A673 (cell line): Measurements from ENCODE around the gene CAND1. TPM values are rescaled to one million over a fixed set of nuclear protein-coding genes. Genes with fewer than 3 reads are reported as not detected.

ENCODE experiments used
- BruUV-seq: library from RNA; stranded (reverse); fragments of 400-500 nt; replicated peaks from 2 replicates; lab custom pipeline; 2021; lab: Mats Ljungman, UMichigan
- CTCF ChIA-PET: fragments of 300-600 bp; sonication (Branson Sonifier 250); formaldehyde crosslinking; loops from one replicate; lab custom pipeline; 2022; ENCODE audit warnings: antibody characterized with exemption; lab: Charles Lee
- POLR2A ChIA-PET: fragments of 300-600 bp; sonication (Branson Sonifier 250); formaldehyde crosslinking; loops from one replicate; lab custom pipeline; 2022; ENCODE audit warnings: antibody characterized with exemption; ENCODE audit not compliant: low non-redundant PET; lab: Charles Lee
- DNase-seq: peaks from one replicate; pipeline ENCODE4 v3.0.0-alpha.2; 2015; ENCODE audit warnings: low spot score
- H3K27ac ChIP-seq: fragments of 200-600 bp; sonication (generic); 2 replicates; pipeline ENCODE4 v1.5.1; 2016; ENCODE audit warnings: mixed run types, low read depth, mild to moderate bottlenecking, mixed read lengths, antibody characterized with exemption, low read length; ENCODE audit not compliant: poor library complexity, severe bottlenecking
- H3K27me3 ChIP-seq: fragments of 200-600 bp; sonication (generic); replicated peaks from 2 replicates; pipeline ENCODE4 v1.6.1; 2017; ENCODE audit warnings: mixed run types, low read depth, mild to moderate bottlenecking, mixed read lengths, antibody characterized with exemption, low read length; ENCODE audit not compliant: insufficient read depth, poor library complexity
- H3K36me3 ChIP-seq: fragments of 200-600 bp; sonication (generic); 2 replicates; pipeline ENCODE4 v1.6.1; 2016; ENCODE audit warnings: mixed run types, mild to moderate bottlenecking, mixed read lengths, antibody characterized with exemption, low read length; ENCODE audit not compliant: insufficient read depth, poor library complexity, severe bottlenecking
- H3K4me1 ChIP-seq: fragments of 200-600 bp; sonication (generic); 2 replicates; pipeline ENCODE4 v1.6.1; 2017; ENCODE audit warnings: mixed run types, mild to moderate bottlenecking, mixed read lengths, antibody characterized with exemption, low read length; ENCODE audit not compliant: insufficient read depth, poor library complexity, severe bottlenecking
- H3K4me3 ChIP-seq: fragments of 200-600 bp; sonication (generic); 2 replicates; pipeline ENCODE4 v1.5.1; 2016; ENCODE audit warnings: low read depth, mixed run types, mild to moderate bottlenecking, mixed read lengths, low read length; ENCODE audit not compliant: poor library complexity, severe bottlenecking
- H3K9me3 ChIP-seq: fragments of 200-600 bp; sonication (generic); 2 replicates; pipeline ENCODE4 v1.6.1; 2016; ENCODE audit warnings: mixed run types, low read depth, mild to moderate bottlenecking, mixed read lengths, antibody characterized with exemption, low read length; ENCODE audit not compliant: poor library complexity, severe bottlenecking
- EZH2 ChIP-seq: fragments of 200-600 bp; sonication (generic); IDR thresholded peaks from 2 replicates; pipeline ENCODE4 v1.6.1; 2017; ENCODE audit warnings: borderline replicate concordance, low read depth, mild to moderate bottlenecking, mixed read lengths, antibody characterized with exemption, low read length; ENCODE audit not compliant: poor library complexity, severe bottlenecking
- intact Hi-C: fragments of 100-400 bp; cut with micrococcal nuclease; formaldehyde crosslinking; loops from one replicate; pipeline ENCODE4 v1.10.0; 2022; ENCODE audit not compliant: unreplicated experiment
- total RNA-seq: library from RNA; stranded (reverse); gene quantifications from 2 replicates; pipeline ENCODE4 v1.2.3, GENCODE V29; 2021
- TF ChIP-seq, protein P1 (sequence below): fragments of 300-800, 200-600 bp; sonication (generic); conservative IDR thresholded peaks from 2 replicates; pipeline ENCODE4 v1.5.1; 2017; ENCODE audit warnings: low read depth, mild to moderate bottlenecking, antibody characterized with exemption, low read length, moderate library complexity, mixed read lengths

Gene CAND1
- total RNA-seq, 1 experiment from 2014 or later: 195 TPM

DNA sequence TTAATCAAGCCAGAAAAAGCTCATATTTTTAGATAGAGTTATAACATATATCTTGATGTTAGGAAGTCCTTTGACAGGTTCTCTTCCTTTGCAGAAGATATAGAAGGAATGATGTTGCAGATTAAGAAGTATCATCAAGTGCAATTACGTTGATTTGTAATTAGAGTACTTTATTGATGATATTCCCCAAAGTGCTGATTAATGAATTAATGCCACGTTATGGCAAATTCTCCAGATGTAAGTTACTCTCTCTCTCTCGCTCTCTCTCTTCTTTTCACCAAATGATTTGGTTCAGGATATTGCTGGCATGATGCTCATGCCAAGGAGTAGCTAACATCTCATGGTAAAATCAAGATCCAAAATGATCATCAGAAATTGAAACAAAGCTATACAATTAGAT is 18.1 kb upstream of the CAND1 start:
- no peak for DNase-seq
- H3K4me3 ChIP-seq: no peak overlapping the region
- BruUV-seq: no TSS peak
- H3K4me1 ChIP-seq: no peaks in the 10 kb centered on the region
- CTCF ChIA-PET: no interaction called here
- H3K36me3 ChIP-seq: no peaks in the 10 kb centered on the region
- no peaks in the 10 kb centered on the region for H3K9me3 ChIP-seq
- no peaks in the 10 kb centered on the region for H3K27me3 ChIP-seq
- POLR2A ChIA-PET: no interaction called here
- H3K27ac ChIP-seq: no peak overlapping the region
- intact Hi-C loops: no loop called here
- TF ChIP-seq, protein P1, sequence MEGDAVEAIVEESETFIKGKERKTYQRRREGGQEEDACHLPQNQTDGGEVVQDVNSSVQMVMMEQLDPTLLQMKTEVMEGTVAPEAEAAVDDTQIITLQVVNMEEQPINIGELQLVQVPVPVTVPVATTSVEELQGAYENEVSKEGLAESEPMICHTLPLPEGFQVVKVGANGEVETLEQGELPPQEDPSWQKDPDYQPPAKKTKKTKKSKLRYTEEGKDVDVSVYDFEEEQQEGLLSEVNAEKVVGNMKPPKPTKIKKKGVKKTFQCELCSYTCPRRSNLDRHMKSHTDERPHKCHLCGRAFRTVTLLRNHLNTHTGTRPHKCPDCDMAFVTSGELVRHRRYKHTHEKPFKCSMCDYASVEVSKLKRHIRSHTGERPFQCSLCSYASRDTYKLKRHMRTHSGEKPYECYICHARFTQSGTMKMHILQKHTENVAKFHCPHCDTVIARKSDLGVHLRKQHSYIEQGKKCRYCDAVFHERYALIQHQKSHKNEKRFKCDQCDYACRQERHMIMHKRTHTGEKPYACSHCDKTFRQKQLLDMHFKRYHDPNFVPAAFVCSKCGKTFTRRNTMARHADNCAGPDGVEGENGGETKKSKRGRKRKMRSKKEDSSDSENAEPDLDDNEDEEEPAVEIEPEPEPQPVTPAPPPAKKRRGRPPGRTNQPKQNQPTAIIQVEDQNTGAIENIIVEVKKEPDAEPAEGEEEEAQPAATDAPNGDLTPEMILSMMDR: no peak
- TF ChIP-seq EZH2: no peak

DNA sequence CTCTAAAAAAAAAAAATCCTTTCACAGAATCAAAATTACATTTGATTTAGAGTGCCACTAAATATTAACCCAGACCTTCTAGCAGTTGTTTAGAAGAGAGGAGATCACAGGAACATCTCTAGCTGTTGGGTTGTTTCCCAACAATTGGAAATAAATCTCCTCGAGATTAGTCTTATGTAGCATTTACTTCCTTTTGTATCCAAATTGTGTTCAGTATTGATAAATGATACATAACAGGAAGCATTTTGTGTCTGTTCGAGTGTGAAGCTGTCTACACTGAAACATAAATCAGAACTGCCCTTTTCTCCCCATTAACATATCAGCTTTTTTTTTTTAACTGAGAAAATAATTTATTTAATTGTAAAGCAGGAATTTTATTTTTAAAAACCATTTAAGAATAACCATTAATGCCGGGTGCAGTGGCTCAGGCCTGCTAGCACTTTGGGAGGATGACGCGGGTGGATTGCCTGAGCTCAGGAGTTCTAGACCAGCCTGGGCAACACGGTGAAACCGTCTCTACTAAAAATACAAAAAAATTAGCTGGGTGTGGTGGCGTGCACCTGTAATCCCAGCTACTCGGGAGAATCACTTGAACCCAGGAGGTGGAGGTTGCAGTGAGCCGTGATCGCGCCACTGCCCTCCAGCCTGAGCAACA is 14.7 kb upstream of the CAND1 start:
- TF ChIP-seq, protein P1: no peak
- no peak for TF ChIP-seq EZH2
- intact Hi-C loops: no loop called here
- POLR2A ChIA-PET: no interaction called here
- H3K9me3 ChIP-seq: no peaks in the 10 kb centered on the region
- no peaks in the 10 kb centered on the region for H3K27me3 ChIP-seq
- no peak overlapping the region for H3K4me3 ChIP-seq
- no TSS peak for BruUV-seq
- no peaks in the 10 kb centered on the region for H3K36me3 ChIP-seq
- DNase-seq: no peak
- CTCF ChIA-PET: no interaction called here
- no peak overlapping the region for H3K27ac ChIP-seq
- no peaks in the 10 kb centered on the region for H3K4me1 ChIP-seq

DNA sequence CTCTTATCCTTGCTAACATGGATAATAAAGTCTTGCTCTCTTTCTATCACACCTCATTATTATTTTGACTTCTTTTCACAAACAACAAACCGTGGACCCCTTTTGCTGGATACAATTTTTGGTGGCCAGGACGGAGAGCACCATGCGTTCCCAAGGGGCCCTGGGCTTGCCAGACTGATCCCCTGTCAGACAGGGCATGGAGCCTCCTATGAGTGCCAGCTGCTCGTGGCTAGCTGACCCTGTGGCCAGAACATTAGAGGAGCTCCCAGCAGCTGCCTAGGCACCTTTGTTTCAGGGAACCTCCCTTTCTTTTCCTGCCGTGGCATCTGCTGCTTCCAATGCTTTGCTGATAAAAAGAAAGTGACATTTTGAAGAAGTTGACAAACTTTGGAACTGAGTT is 12.5 kb upstream of the CAND1 start:
- ChIA-PET CTCF (no interaction called here), POLR2A (no interaction called here)
- no peak overlapping the region for H3K4me3 ChIP-seq
- DNase-seq: no peak
- no peak for TF ChIP-seq EZH2
- TF ChIP-seq, protein P1: no peak
- H3K9me3 ChIP-seq: no peaks in the 10 kb centered on the region
- no peaks in the 10 kb centered on the region for H3K27me3 ChIP-seq
- no peaks in the 10 kb centered on the region for H3K4me1 ChIP-seq
- no peak overlapping the region for H3K27ac ChIP-seq
- BruUV-seq: no TSS peak
- intact Hi-C loops: no loop called here
- no peaks in the 10 kb centered on the region for H3K36me3 ChIP-seq
